K562 (cell line): ENCODE results near the gene LDAF1. TPM values are rescaled to one million over a fixed set of nuclear protein-coding genes. Genes with fewer than 3 reads are reported as not detected.

Experiments
- ATAC-seq: fragments of 200-7000 bp; cut with Tn5 transposase; 3 replicates; pipeline ENCODE4 v1.9.1; 2020; ENCODE audit warnings: moderate library complexity
- BruUV-seq: library from RNA; stranded (reverse); fragments of 400-500 nt; replicated peaks from 2 replicates; lab custom pipeline; 2021; lab: Mats Ljungman, UMichigan
- CTCF ChIA-PET: fragments of 300-600 bp; formaldehyde crosslinking; extraction: SDS; loops from one replicate; lab custom pipeline; 2021; ENCODE audit warnings: low intra/inter-chr PET ratio; lab: Yijun Ruan, JAX
- POLR2A ChIA-PET: fragments of 300-600, 350-650 bp; sonication (Branson Sonifier 250); formaldehyde crosslinking; extraction: SDS; loops from one replicate; lab custom pipeline; 2021; ENCODE audit warnings: antibody characterized with exemption, inconsistent platforms; lab: Yijun Ruan, JAX
- DNase-seq, 4 experiments: peaks; one replicate each; pipeline versions ENCODE4 v3.0.0 to v3.0.0-alpha.2; 2011 to 2018; ENCODE audit warnings: low spot score in 3 of 4, mixed read lengths in 3 of 4; ENCODE audit errors: extremely low read depth in 1 of 4
- FAIRE-seq: peaks from 2 replicates; lab custom pipeline; 2011; peaks lifted over from hg19 to GRCh38; lab: Jason Lieb, UNC
- H2AFZ ChIP-seq: 2 replicates; pipeline ENCODE4 v1.6.0; 2011; ENCODE audit warnings: low read depth, low read length, control low read depth, inconsistent platforms
- H3K27ac ChIP-seq: fragments of 200-600 bp; 3 replicates; pipeline ENCODE4 v1.8.0; 2011; ENCODE audit warnings: low read depth, mild to moderate bottlenecking, control low read depth, inconsistent platforms, low read length, moderate library complexity, mixed read lengths; ENCODE audit errors: extremely low read depth
- H3K27me3 ChIP-seq, 2 experiments: fragments of 300-600 bp in 1 of 2; 2 replicates in 1 of 2; 3 replicates in 1 of 2; pipeline versions ENCODE4 v1.6.0 to v1.8.0; 2011; ENCODE audit warnings: inconsistent platforms in 2 of 2, low read length in 2 of 2, mild to moderate bottlenecking in 1 of 2, mixed read lengths in 1 of 2, moderate library complexity in 1 of 2; ENCODE audit not compliant: control insufficient read depth in 2 of 2, insufficient read depth in 2 of 2
- H3K36me3 ChIP-seq: fragments of 300-600 bp; 3 replicates; pipeline ENCODE4 v1.8.0; 2011; ENCODE audit warnings: mild to moderate bottlenecking, low read length, inconsistent platforms; ENCODE audit not compliant: control insufficient read depth, insufficient read depth
- H3K4me1 ChIP-seq, 2 experiments: fragments of 200-600 bp in 1 of 2; replicated peaks in 1 of 2; 2 replicates in 1 of 2; 3 replicates in 1 of 2; pipeline versions ENCODE4 v1.5.1 to v1.8.0; 2011; ENCODE audit warnings: inconsistent platforms in 2 of 2, low read length in 2 of 2, mild to moderate bottlenecking in 1 of 2, mixed read lengths in 1 of 2, moderate library complexity in 1 of 2; ENCODE audit not compliant: control insufficient read depth in 2 of 2, insufficient read depth in 2 of 2
- H3K4me2 ChIP-seq: 2 replicates; pipeline ENCODE4 v1.6.1; 2011; ENCODE audit warnings: low read length, control low read depth, inconsistent platforms, mixed read lengths; ENCODE audit not compliant: insufficient read depth
- H3K4me3 ChIP-seq: fragments of 200-600 bp; sonication (generic), shearing (Covaris generic); 2 replicates; pipeline ENCODE4 v1.5.1; 2016; ENCODE audit warnings: control low read depth, inconsistent platforms
- H3K79me2 ChIP-seq: fragments of 200-600 bp; 3 replicates; pipeline ENCODE4 v1.8.0; 2011; ENCODE audit warnings: low read length, inconsistent platforms; ENCODE audit not compliant: control insufficient read depth, insufficient read depth
- H3K9ac ChIP-seq, 2 experiments: 2 replicates each; pipeline versions ENCODE4 v1.6.0 to v1.6.1; 2011; ENCODE audit warnings: low read depth in 2 of 2, low read length in 2 of 2, control low read depth in 1 of 2, inconsistent platforms in 1 of 2, mild to moderate bottlenecking in 1 of 2, mixed read lengths in 1 of 2; ENCODE audit not compliant: insufficient read depth in 1 of 2
- H3K9me1 ChIP-seq: one replicate; pipeline ENCODE4 v1.6.0; 2011; ENCODE audit warnings: inconsistent platforms, mild to moderate bottlenecking, low read length, moderate library complexity; ENCODE audit not compliant: control insufficient read depth, insufficient read depth
- H3K9me3 ChIP-seq: replicated peaks from 2 replicates; pipeline ENCODE4 v1.5.1; 2011; ENCODE audit warnings: low read depth, low read length, inconsistent platforms; ENCODE audit not compliant: control insufficient read depth, insufficient read depth
- H4K20me1 ChIP-seq: replicated peaks from 2 replicates; pipeline ENCODE4 v1.6.1; 2011; ENCODE audit warnings: low read length, inconsistent platforms, mixed read lengths; ENCODE audit not compliant: control insufficient read depth, insufficient read depth
- ATF7 ChIP-seq: fragments of 450-650 bp; IDR thresholded peaks from 2 replicates; pipeline ENCODE4 v1.7.1; 2014; ENCODE audit warnings: mild to moderate bottlenecking, moderate library complexity
- CEBPB ChIP-seq: fragments of 450-650 bp; IDR thresholded peaks from 2 replicates; pipeline ENCODE4 v1.6.1; 2016; ENCODE audit warnings: missing genetic modification characterization, missing compliant biosample characterization
- CEBPG ChIP-seq, 3 experiments: fragments of 200-800 bp in 1 of 3; sonication (Bioruptor generic) in 1 of 3; sonication (generic) in 1 of 3; formaldehyde crosslinking in 1 of 3; IDR thresholded peaks in 2 of 3; conservative IDR thresholded peaks in 1 of 3; 2 replicates each; pipeline versions ENCODE4 v1.6.1 to v1.8.0; 2016 to 2022; ENCODE audit warnings: missing compliant biosample characterization in 2 of 3, missing genetic modification characterization in 2 of 3, mild to moderate bottlenecking in 1 of 3, missing genetic modification reagents in 1 of 3
- VEZF1 ChIP-seq: fragments of 200-800 bp; sonication (Bioruptor generic); IDR thresholded peaks from 2 replicates; pipeline ENCODE4 v1.6.1; 2017; ENCODE audit warnings: missing genetic modification characterization, missing compliant biosample characterization
- WGBS: fragments of 100-300 bp; shearing (Covaris generic); methylation state at CpG from one replicate; pipeline ENCODE4 v1.1.6; 2016; ENCODE audit warnings: low coverage, mixed read lengths; ENCODE audit not compliant: insufficient coverage; ENCODE audit errors: missing lambda C conversion rate; 5-methylcytosine and 5-hydroxymethylcytosine counted together
- in situ Hi-C: fragments of 300-500 bp; cut with MboI; formaldehyde crosslinking; loops from 4 replicates; pipeline ENCODE4 v1.15.0; 2018; ENCODE audit warnings: inconsistent platforms, mixed read lengths
- intact Hi-C: fragments of 100-400 bp; cut with micrococcal nuclease; formaldehyde crosslinking; loops from 2 replicates; pipeline ENCODE4 v1.14.2; 2022
- polyA plus RNA-seq, 8 experiments: library from polyadenylated mRNA; depleted of rRNA in 4 of 8; stranded (reverse) in 5 of 8; unstranded in 3 of 8; fragments of >200 nt; fragmentation: Nextera tagmentation in 2 of 8; fragmentation: Illumina TruSeq in 1 of 8; extraction: Ambion mirVana in 2 of 8; extraction: Trizol in 1 of 8; gene quantifications; 2 replicates each; pipeline versions ENCODE4 v1.2.1 to v1.2.3, GENCODE V29; 2011 to 2014; ENCODE audit warnings: inconsistent platforms in 1 of 8, missing spikeins in 1 of 8
- total RNA-seq, 7 experiments: library from RNA; depleted of rRNA in 6 of 7; stranded (reverse); fragments of >200 nt in 6 of 7; fragmentation: Illumina TruSeq in 2 of 7; extraction: Trizol in 2 of 7; gene quantifications; 2 replicates each; pipeline versions ENCODE4 v1.2.1 to v1.2.3, GENCODE V29; 2011 to 2021; ENCODE audit warnings: low replicate concordance in 1 of 7

The LDAF1 gene
- total and polyA plus RNA-seq, 9 of the 15 experiments (the other 6 are each of a cell fraction or from before 2014, with no cell fraction given) = 7.0 to 20.1 (median 12.5) TPM

- POLR2A ChIA-PET = interaction anchor here (1.0 kb wide), 1 partner anchor 59 kb away, joined by 5 read pairs; no protein-coding TSS in a partner anchor
- H3K4me2 ChIP-seq = no peak overlapping the region
- H3K9me3 ChIP-seq = no peaks in the 10 kb centered on the region
- in situ Hi-C loops = no loop called here
- no peaks in the 10 kb centered on the region for H3K9me1 ChIP-seq
- no peak overlapping the region for H3K4me3 ChIP-seq
- BruUV-seq = no TSS peak
- peaks cover 0 to 8% of the 10 kb centered on the region in 2 experiments; a peak in 2 of 5 replicates for H3K4me1 ChIP-seq
- no peak overlapping the region for H3K9ac ChIP-seq
- H2AFZ ChIP-seq = no peak overlapping the region
- H4K20me1 ChIP-seq = no peaks in the 10 kb centered on the region
- CTCF ChIA-PET = no interaction called here
- no peak overlapping the region for H3K27ac ChIP-seq
- peaks cover 14 to 16% of the 10 kb centered on the region in 2 experiments; a peak in 4 of 5 replicates for H3K27me3 ChIP-seq
- FAIRE-seq = no peak
- DNase-seq = no peak
- TF ChIP-seq ATF7 = no peak
- TF ChIP-seq CEBPB = peak; percentile 91
- peak; percentile 56 for TF ChIP-seq CEBPG (CRISPR knock-in tag; IDR thresholded peaks at IDR 0.05)
- peak; percentile 74 to 91 for TF ChIP-seq CEBPG (tag; conservative IDR thresholded peaks at IDR 0.05 in 1 of 2, IDR thresholded peaks at IDR 0.05 in 1 of 2)
- TF ChIP-seq VEZF1 (CRISPR knock-in tag) = peak; percentile 24; the same call in 1 of the 2 replicates
- TF ChIP-seq, all 486 proteins: peak for 3
- intact Hi-C loops = no loop called here
- ATAC-seq = no peak
- Histone ChIP-seq H3K36me3 (no peaks in the 10 kb centered on the region), H3K79me2 (no peaks in the 10 kb centered on the region)
- 1% methylated on average over 7 of the region's 7 CpGs for WGBS
These were observed 59.7 kb downstream of the LDAF1 start for GRCh38 chr16:21218153-21218552.
